ENCODE data around the gene ELMOD1.

The ELMOD1 gene

DNA sequence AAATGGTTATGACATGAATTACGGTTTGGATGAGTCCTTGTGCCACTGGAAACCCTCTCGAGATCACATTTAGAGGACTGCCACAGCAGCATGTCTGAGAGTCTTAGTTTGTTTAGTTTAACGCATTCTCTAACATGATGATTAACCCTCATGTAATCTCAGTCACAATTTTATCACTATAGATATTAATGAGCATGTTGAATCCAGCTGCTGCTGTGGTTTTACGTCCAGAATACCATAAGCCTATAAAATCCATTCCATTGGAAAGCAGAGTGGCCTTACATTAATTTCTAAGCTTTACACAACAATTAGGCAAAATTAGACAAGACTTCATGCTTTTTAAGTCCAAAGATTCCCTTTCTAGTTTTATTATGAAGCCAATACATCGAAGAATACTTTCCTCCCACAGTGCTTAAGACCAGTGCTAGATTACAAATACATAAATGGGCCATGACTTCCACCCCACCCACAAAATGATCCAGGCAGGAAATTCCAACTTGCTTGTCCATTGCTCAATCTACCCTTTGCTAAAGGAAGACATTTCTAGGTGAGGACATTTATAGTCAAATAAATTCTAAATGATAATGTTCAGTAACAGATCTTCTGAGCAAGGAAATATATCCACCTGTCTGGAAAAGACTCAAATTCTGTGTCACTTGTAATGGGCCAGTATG is 3.5 kb upstream of the ELMOD1 start:
- FAIRE-seq = no peak

- no peak for FAIRE-seq
Observed at GRCh38 chr11:107591378-107592230, 657 bp downstream of the ELMOD1 start.

GRCh38 chr11:107592231-107592590 is 1.3 kb downstream of the ELMOD1 start:
- no peak for FAIRE-seq

- no peak for FAIRE-seq
Observed at GRCh38 chr11:107592813-107593212, 1.9 kb downstream of the ELMOD1 start.

DNA sequence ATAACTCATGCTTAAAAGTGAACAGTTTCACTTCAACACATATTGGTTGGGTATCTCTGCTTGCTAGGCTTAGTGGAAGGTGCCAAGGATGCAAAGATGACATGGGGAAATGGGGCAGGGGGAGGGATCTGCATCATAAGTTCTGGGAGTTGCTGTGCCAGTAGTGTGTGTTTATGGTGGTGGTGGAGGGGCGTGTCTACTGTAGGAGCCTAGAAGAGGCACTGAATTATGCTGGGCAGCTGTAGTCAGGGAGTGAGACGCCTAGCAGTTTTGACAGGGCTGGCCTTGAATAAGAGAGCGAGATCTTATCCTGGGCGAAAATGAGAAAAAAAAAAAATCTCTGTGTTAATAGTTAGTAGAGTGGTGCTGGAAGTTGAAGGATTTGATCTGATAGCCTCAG is 3.0 kb downstream of the ELMOD1 start:
- FAIRE-seq = no peak

- FAIRE-seq = no peak
Observed at GRCh38 chr11:107594736-107595135, 3.8 kb downstream of the ELMOD1 start.

DNA sequence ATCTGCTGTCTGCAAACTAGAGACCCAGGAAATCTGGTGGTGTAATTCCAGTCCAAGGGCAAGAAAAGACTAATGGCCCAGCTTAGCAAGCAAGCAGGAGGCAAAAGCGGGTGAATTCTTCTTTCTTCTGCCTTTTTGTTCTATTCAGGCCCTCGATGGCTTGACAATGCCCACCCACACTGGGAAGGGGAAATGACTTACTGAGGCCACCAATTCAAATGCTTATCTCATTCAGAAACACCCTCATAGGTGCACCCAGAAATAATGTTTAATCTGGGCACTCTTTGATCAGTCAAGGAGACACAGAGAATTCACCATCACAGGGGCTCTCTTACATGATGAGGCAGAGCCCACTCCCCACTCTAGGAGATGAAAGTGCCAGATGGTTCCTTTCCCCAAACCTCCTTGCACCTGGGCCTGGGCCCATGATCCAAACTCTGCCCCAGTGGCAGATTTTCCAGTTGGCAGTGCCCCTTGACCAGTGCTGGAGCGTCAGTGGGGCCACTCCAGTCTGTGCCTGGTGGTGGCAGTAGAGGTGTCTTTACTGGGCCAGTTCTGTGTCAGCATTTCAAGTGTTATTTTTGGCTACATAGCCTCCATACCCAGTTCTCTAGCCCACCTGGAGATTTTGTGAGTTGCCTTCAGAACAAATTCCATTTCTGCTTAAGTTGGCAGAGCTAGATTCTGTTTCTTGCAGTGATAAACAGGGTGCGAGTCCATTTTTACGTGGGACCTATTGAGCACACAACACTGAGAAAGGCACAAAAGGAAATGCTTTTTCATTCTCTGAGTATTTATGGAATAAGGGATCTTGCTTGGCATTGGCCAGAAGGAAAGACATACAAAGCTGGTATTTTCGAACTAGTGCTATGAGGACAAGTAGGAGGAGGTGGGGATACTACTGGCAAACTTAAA is 7.5 kb downstream of the ELMOD1 start:
- no peak for FAIRE-seq

- FAIRE-seq = no peak
Observed at GRCh38 chr11:107605061-107606006, 14.4 kb downstream of the ELMOD1 start.

DNA sequence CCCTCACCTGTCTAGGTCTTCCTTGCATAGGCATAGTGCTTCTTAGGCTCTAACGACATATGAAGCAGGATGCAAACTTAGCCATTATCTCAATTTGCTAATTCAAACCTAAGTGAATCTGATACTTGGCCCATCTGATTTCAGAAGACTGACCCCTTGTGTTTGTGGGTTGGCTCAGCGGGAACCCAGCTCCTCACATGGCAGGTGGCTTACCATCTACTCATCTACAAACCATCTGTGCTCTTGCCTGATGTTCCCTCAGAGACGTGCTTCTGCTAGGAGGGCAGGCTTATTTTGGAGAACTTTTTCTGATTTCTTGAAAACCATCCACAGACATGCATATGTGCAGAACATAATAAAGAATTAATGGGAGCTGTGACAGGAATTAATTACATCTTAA is 15.2 kb downstream of the ELMOD1 start:
- no peak for FAIRE-seq

GRCh38 chr11:107608809-107609208 is 17.9 kb downstream of the ELMOD1 start:
- no peak for FAIRE-seq

- no peak for FAIRE-seq
Observed at GRCh38 chr11:107609400-107610218, 18.7 kb downstream of the ELMOD1 start.

DNA sequence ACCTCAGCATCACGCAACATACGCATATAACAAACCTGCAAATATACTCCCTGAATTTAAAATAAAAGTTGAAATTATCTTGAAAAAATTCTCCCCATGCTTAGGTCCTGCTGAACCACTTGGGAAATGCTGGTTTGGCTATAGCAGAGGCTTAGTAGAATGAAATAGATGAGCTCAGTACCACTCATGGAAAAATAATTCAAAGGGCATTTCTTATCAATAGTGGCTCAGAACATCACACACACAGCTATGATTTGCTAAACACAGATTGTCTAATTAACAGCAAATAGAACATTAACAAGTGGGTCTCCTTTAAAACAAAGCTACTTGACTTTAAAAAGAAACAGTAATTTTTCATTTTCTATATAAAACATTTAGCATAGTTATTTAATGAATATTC is 21.5 kb downstream of the ELMOD1 start:
- no peak for FAIRE-seq

GRCh38 chr11:107619926-107620325 is 29.0 kb downstream of the ELMOD1 start:
- FAIRE-seq = no peak

DNA sequence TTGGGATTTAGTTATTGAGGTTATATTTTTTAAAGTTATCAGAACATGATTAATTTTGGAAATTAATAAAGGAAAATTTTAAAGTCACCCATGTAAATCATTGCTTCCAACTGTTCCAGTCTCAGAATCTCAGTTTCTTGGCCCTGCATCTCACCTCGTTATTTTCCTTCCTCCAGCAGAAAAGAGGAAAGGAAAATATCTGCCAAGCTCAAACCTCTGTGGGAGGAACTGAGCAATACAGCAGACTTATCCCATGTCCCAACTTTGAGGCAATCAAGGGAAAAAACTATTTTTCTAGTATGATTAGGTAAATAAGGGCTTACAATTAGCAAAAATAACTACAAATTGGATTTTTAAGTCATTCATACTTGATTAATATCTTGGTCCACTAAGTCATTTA is 30.1 kb downstream of the ELMOD1 start:
- FAIRE-seq = no peak

GRCh38 chr11:107623183-107623582 is 32.2 kb downstream of the ELMOD1 start:
- FAIRE-seq = no peak

DNA sequence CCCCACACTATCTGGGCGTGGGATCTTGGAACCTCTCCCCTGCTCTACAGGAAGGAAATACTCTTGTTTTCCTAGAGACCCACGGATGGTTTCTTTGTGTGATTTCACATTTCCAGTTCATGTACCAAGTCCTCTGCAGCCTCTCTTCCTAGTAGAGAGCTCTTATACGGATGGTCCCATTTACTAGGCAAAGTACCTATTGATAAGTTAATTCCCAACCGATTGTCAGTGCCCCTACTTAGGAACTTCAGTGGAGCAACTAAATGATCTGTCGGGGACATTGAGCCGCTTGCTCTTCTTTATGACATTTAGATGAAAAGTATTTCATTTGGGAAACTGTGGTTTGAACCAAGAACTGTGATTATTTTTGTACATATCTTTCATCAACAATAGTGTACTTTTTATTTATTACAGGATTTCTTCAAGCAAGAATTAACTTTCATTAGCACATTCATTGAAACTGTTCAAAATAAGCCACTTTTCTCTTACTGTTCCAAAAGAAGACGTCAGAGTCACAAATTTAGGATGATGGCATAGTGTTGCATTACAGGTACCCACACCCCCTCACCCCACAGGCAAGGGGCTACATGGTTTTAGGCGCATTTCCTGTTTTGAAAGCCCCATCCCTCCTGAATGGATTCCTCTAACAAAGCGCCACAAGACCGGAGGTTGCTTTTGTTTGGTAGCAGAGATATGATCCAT is 34.2 kb downstream of the ELMOD1 start:
- no peak for FAIRE-seq

DNA sequence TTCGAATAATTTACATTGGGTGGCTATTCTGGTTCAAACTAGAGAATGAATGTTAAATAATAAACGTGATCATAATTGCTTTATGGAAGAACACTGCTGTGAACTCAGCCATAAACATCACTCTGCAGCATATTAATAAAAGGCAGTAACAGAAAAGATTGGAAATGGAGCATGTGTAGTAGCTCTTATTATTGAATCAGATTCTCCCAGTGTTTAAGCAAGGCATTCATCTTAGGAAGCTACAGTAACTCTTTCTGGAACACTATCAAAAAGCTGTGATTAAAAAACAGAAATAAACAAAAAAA is 34.7 kb downstream of the ELMOD1 start:
- FAIRE-seq = no peak

GRCh38 chr11:107631043-107631442 is 40.1 kb downstream of the ELMOD1 start:
- FAIRE-seq = no peak

GRCh38 chr11:107631931-107632330 is 41.0 kb downstream of the ELMOD1 start:
- no peak for FAIRE-seq

DNA sequence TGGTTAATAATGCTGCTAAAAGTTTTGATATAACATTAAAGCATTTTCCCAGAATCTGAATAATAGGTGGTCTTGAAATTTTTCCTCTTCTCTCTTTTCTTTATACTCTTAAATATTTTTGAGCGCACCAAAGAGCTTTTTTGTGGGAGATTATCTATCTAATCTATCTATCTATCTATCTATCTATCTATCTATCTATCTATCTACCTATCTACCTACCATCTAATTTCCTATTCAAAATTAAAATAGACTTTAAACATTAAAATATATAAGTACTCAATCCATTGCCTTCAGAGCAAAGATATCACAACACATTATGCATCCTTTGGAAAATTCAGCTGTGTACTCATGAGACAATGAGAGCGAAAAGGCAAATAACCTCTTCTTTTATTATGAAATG is 55.8 kb downstream of the ELMOD1 start:
- FAIRE-seq = no peak

GRCh38 chr11:107648242-107648641 is 57.3 kb downstream of the ELMOD1 start:
- FAIRE-seq = no peak

All from G401.6 (cell line).